Activated T-helper 1 cell treated with anti-CD3 and anti-CD28 coated beads, Interleukin-12 subunit alpha, Interleukin-12 subunit beta, Interleukin-2, Interleukin-4 antibody, amounts not matched to agents 30 ng/mL and 10 ng/mL and 1 ng/mL, durations not matched to agents 14 hours and 24 hours and 36 hours (primary cell): ENCODE results near the gene SLC39A13. TPM values are rescaled to one million over a fixed set of nuclear protein-coding genes. Genes with fewer than 3 reads are reported as not detected.

Experiments used
- DNase-seq: peaks from one replicate; pipeline ENCODE4 v3.0.0; 2021; ENCODE audit warnings: low spot score
- H3K27ac Mint-ChIP-seq: one replicate; pipeline ENCODE4 v1.8.0; 2021; ENCODE audit warnings: mild to moderate bottlenecking, mixed read lengths
- H3K27me3 Mint-ChIP-seq: one replicate; pipeline ENCODE4 v1.8.0; 2022; ENCODE audit warnings: mild to moderate bottlenecking, moderate library complexity, mixed read lengths; ENCODE audit not compliant: insufficient read depth
- H3K36me3 Mint-ChIP-seq: one replicate; pipeline ENCODE4 v1.8.0; 2021; ENCODE audit warnings: low read depth, mixed read lengths
- H3K4me1 Mint-ChIP-seq: one replicate; pipeline ENCODE4 v1.8.0; 2021; ENCODE audit warnings: low read depth, mixed read lengths
- H3K4me3 Mint-ChIP-seq: one replicate; pipeline ENCODE4 v1.8.0; 2021; ENCODE audit warnings: mild to moderate bottlenecking, moderate library complexity, mixed read lengths
- H3K9me3 Mint-ChIP-seq: one replicate; pipeline ENCODE4 v1.8.0; 2021; ENCODE audit warnings: mixed read lengths
- intact Hi-C: fragments of 100-400 bp; cut with micrococcal nuclease; formaldehyde crosslinking; loops from one replicate; pipeline ENCODE4 v1.15.1; 2024
- total RNA-seq: library from RNA; stranded (reverse); gene quantifications from 2 replicates; pipeline ENCODE4 v1.2.3, GENCODE V29; 2022

Gene SLC39A13
- total RNA-seq, 1 donor from 2014 or later: 15.5 TPM

DNA sequence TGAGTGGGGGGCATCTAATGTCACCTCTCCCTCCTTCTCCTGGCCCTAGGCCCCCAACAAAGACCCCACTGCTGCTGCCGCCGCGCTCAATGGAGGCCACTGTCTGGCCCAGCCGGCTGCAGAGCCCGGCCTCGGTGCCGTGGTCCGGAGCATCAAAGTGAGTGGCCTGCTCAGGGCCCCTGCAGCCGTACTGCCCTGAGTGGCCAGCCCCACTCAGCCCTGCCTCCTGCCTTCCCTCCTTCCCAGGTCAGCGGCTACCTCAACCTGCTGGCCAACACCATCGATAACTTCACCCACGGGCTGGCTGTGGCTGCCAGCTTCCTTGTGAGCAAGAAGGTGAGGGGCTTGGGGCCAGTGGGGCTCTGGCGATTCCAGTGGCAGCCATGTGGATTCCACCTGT, 5.0 kb downstream of the SLC39A13 start:
- Mint-ChIP-seq H3K36me3 (peaks cover 13% of the 10 kb centered on the region), H3K4me3 (no peak overlapping the region)
- intact Hi-C loops: no loop called here

DNA sequence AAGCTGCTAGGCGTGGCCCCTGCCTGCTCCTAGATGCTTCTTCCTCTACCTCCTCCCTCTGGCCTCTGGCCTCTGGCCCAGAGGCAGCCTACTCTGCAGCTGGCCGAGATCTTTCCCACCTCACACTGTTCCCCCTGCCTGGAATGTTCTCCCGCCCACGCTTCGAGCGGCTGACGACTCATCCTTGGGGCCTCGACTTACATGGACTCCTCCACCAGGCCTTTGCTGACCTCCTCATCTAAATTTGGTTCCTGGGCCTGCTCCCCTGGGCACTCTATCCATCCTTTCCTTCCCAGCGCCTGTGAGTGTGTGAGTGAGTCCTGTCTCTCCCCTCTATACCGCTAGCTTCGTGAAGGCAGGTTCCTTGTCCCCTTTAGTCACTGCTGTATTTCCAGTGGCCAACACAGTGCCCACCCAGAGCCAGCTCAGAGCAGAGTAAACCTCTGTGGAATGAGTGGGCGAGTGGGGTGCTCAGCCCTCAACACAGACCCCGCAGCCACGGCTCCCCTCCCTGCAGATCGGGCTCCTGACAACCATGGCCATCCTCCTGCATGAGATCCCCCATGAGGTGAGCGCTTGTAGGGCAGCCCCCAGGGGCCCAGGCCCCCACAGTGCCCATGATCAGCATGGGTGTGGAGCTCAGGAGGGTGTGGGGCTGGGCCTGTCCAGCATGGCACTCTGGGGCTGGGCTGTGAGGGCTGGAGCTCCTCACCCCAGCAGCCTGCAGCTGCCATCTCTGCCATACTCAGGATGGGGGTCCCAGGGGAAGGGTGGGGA, 5.7 kb downstream of the SLC39A13 start:
- H3K4me1 Mint-ChIP-seq: peaks cover 4% of the 10 kb centered on the region
- intact Hi-C loops: no loop called here
- H3K4me3 Mint-ChIP-seq: no peak overlapping the region
- H3K36me3 Mint-ChIP-seq: peaks cover 17% of the 10 kb centered on the region
- H3K27me3 Mint-ChIP-seq: no peaks in the 10 kb centered on the region
- no peaks in the 10 kb centered on the region for H3K9me3 Mint-ChIP-seq
- peak overlapping the region; percentile 52 for H3K27ac Mint-ChIP-seq
- no peak for DNase-seq

More for the DNA sequence above, 5.0 kb downstream of the SLC39A13 start:
- H3K4me1 Mint-ChIP-seq: peaks cover 8% of the 10 kb centered on the region
- no peaks in the 10 kb centered on the region for H3K27me3 Mint-ChIP-seq
- H3K9me3 Mint-ChIP-seq: no peaks in the 10 kb centered on the region
- no peak for DNase-seq
- H3K27ac Mint-ChIP-seq: no peak overlapping the region

DNA sequence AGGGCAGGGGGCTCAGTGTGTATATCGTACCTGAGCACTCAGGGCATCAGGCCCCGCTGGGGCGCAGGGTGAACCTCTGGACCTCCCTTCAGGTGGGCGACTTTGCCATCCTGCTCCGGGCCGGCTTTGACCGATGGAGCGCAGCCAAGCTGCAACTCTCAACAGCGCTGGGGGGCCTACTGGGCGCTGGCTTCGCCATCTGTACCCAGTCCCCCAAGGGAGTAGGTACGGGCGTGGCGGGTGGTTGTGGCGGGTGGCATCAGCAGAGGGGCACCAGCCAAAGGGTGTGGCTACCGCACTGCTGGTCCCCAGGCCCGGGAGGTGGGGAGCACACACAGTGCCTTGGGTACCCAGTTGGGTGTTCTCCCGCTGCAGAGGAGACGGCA, 6.3 kb downstream of the SLC39A13 start:
- no peak overlapping the region for H3K27ac Mint-ChIP-seq
- intact Hi-C loops: no loop called here
- no peak overlapping the region for H3K4me3 Mint-ChIP-seq

DNA sequence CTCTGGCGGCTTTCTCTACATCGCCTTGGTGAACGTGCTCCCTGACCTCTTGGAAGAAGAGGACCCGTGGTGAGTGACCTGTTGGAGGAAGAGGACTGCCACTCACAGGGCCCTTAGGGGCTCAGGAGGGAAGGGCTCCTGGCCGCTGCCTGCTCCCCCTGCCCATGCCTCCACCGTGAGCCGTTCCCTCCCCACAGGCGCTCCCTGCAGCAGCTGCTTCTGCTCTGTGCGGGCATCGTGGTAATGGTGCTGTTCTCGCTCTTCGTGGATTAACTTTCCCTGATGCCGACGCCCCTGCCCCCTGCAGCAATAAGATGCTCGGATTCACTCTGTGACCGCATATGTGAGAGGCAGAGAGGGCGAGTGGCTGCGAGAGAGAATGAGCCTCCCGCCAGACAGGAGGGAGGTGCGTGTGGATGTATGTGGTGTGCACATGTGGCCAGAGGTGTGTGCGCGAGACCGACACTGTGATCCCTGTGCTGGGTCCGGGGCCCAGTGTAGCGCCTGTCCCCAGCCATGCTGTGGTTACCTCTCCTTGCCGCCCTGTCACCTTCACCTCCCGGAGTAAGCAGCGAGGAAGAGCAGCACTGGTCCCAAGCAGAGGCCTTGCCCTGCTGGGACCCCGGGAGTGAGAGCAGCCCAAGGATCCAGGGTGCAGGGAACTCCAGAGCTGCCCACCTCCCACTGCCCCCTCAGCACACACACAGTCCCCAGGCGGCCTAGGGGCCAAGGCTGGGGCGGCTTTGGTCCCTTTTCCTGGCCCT, 6.9 kb downstream of the SLC39A13 start:
- peaks cover 26% of the 10 kb centered on the region for H3K36me3 Mint-ChIP-seq
- no peaks in the 10 kb centered on the region for H3K4me1 Mint-ChIP-seq
- H3K27ac Mint-ChIP-seq: no peak overlapping the region
- no peak overlapping the region for H3K4me3 Mint-ChIP-seq
- no peaks in the 10 kb centered on the region for H3K9me3 Mint-ChIP-seq
- intact Hi-C loops: no loop called here
- no peaks in the 10 kb centered on the region for H3K27me3 Mint-ChIP-seq
- DNase-seq: no peak

More for the DNA sequence above, 6.3 kb downstream of the SLC39A13 start:
- H3K27me3 Mint-ChIP-seq: no peaks in the 10 kb centered on the region
- H3K36me3 Mint-ChIP-seq: peaks cover 20% of the 10 kb centered on the region
- H3K4me1 Mint-ChIP-seq: no peaks in the 10 kb centered on the region
- no peak for DNase-seq
- H3K9me3 Mint-ChIP-seq: no peaks in the 10 kb centered on the region

DNA sequence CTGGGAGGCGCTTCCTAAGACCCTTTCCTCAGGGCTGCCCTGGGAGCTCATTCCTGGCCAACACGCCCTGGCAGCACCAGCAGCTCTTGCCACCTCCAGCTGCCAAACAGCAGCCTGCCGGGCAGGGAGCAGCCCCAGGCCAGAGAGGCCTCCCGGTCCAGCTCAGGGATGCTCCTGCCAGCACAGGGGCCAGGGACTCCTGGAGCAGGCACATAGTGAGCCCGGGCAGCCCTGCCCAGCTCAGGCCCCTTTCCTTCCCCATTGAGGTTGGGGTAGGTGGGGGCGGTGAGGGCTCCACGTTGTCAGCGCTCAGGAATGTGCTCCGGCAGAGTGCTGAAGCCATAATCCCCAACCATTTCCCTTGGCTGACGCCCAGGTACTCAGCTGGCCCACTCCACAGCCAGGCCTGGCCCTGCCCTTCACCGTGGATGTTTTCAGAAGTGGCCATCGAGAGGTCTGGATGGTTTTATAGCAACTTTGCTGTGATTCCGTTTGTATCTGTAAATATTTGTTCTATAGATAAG, 7.6 kb downstream of the SLC39A13 start:
- Mint-ChIP-seq H3K4me3 (no peak overlapping the region), H3K36me3 (peaks cover 26% of the 10 kb centered on the region), H3K27me3 (no peaks in the 10 kb centered on the region), H3K27ac (no peak overlapping the region), H3K4me1 (no peaks in the 10 kb centered on the region), H3K9me3 (no peaks in the 10 kb centered on the region)
- no peak for DNase-seq
- intact Hi-C loops: no loop called here

DNA sequence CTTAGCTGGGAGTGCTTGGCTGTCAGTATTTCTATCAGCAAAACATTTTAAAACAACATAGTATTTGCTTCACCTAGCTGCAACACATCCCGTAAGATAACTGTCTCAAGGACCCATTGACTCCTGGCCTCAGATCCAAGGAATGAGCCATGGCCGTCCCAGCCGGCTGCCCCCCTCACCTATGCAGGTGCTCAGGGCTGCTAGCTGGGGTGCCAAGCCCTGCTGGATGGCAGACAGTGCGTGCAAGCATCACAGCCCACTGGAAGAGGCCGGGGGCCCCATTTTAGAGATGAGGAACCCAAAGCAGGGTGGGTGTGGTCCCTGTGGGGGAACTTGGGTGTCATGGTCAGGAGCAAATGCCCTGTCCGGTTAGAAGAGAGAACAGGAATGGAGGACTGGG, 9.3 kb downstream of the SLC39A13 start:
- Mint-ChIP-seq H3K27ac (no peak overlapping the region), H3K4me3 (no peak overlapping the region), H3K27me3 (no peaks in the 10 kb centered on the region), H3K4me1 (no peaks in the 10 kb centered on the region), H3K36me3 (peaks cover 34% of the 10 kb centered on the region), H3K9me3 (no peaks in the 10 kb centered on the region)
- no peak for DNase-seq
- intact Hi-C loops: no loop called here

DNA sequence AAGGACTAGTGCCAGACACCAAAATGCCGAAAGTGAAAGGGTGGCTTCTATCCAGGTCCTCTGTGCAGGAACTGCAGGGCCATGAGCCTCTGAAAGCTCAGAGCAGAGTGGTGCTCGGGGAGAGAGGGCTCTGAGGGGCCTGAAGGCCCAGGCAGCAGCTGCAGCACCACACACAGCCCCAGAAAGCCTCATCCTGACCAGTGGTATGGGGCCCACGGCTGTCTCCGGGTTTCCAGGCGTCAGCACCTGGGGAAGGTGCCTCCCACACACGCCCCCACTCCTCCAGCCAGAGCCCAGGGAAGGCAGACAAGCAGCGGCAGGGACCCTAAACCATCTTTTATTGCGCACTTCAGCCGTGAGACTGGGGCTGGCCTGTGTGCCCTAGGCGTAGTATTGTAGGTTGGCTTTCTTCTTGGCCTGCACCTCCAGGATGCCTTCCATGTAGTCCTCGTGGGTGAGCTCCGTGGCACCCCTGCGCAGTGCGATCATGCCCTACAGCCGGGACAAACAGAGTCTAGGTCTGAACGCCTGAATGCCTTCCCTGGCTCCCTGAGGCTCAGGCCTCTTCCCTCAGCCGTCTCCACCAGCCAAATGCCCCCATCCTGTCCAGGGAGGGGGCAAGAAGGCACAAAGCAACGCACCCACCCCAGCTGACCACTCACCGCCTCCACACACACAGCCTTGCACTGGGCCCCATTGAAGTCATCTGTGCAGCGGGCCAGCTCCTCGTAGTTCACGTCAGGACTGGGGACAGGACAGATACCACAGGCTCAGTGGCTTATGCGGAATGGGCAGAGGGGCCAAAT, 10.3 kb downstream of the SLC39A13 start:
- no peak for DNase-seq
- intact Hi-C loops: no loop called here
- H3K27ac Mint-ChIP-seq: no peak overlapping the region
- no peak overlapping the region for H3K4me3 Mint-ChIP-seq
- no peaks in the 10 kb centered on the region for H3K27me3 Mint-ChIP-seq
- no peaks in the 10 kb centered on the region for H3K4me1 Mint-ChIP-seq
- peaks cover 36% of the 10 kb centered on the region for H3K36me3 Mint-ChIP-seq
- H3K9me3 Mint-ChIP-seq: no peaks in the 10 kb centered on the region

DNA sequence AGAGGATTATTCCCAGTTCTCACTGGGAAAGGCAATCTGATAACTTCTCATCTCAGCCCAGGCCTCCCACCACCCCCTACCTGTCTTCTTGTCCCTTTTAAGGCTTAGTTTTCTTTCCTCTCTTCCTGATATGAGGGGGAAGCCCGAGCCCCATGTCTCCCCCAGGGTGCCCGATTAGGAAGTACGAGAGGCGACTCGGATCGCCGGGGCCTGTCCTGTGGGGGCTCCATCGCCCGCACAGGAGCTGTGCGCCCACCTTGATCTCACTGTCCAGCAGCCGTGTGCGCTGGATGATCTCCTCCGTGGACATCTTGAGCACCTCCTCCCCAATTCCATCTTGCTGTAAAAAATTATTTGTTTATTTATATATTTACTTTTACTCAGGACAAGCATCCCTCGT, 17.2 kb downstream of the SLC39A13 start:
- peak overlapping the region; percentile 95 for H3K4me3 Mint-ChIP-seq
- intact Hi-C loops: loop anchor here (1.0 to 5.0 kb wide), 16 partner anchors 17 to 1509 kb away; partner anchors contain the start of genes ACP2, AGBL2, ARFGAP2 and ARHGAP1
- DNase-seq: no peak
- H3K27ac Mint-ChIP-seq: peak overlapping the region; percentile 96
- no peaks in the 10 kb centered on the region for H3K9me3 Mint-ChIP-seq
- H3K4me1 Mint-ChIP-seq: peaks cover 28% of the 10 kb centered on the region
- peaks cover 36% of the 10 kb centered on the region for H3K36me3 Mint-ChIP-seq
- no peaks in the 10 kb centered on the region for H3K27me3 Mint-ChIP-seq

DNA sequence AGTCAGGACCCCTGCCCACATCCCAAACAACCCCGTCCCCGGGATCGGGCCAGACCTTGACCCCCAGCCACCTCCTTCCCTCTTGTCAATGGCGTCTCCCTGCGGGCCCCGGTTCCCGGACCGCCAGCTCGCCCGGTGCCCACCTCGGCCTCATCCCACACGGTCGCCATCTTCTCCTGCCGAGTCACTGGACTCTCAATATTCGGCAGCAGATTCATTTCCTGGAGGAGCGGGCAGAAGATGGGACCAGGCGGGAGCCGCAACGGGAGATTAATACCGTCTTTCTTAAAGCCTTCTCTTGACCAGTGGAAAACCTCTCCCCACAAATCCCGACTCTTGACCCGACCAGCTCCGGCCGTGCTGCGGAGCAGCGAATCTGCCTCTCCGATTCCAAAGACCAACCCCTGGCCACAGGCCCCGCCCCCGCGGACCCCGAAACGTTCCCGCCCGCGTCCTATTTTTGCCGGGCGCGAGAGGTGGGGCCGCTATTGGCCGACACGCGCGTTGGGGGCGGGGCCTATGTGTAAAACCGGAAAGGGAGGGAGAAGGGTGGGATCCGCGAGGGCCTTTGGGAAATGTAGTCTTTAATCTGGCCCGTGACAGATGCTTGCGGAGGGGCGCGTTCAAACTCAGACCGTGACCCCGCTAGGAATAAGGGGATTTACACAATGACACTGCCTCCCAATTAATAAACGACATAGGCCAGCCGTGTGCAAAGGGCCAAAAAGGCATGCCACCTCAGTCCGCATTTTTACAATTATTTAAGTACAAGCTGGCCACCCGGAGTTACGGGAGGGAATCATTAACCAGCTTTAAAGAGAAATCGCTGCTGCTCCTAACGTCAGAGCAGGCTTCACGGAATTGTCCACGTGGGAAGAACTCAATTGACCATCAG, 17.9 kb downstream of the SLC39A13 start, which contains the start of gene PSMC3:
PSMC3 (minus strand) TSS at position 378 of the 895 bp plus-strand sequence; CDS start at position 218, 160 bp downstream.
- Mint-ChIP-seq H3K36me3 (peaks cover 33% of the 10 kb centered on the region), H3K27ac (peak within 1 kb of the TSS; percentile 96)

DNA sequence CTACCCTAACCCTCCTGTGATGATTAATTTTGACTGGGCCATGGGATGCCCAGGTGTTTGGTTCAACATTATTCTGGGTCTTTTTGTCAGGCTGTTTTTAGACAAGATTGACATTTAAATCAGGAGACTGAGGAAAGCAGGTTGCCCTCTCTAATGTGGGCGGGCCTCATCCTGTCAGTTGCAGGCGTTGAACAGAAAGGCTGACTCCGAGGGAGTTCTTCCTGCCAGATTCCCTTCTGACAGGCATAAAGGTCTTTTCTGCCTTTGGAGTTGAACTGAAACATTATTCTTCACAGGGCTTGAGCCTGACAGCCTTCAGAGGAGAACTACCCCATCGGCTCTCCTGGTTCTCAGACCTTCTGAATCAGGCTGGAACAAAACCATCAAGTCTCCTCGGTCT, 22.1 kb downstream of the SLC39A13 start:
- H3K9me3 Mint-ChIP-seq: no peaks in the 10 kb centered on the region
- intact Hi-C loops: no loop called here
- H3K4me1 Mint-ChIP-seq: peaks cover 10% of the 10 kb centered on the region
- H3K36me3 Mint-ChIP-seq: peaks cover 6% of the 10 kb centered on the region
- no peaks in the 10 kb centered on the region for H3K27me3 Mint-ChIP-seq
- H3K27ac Mint-ChIP-seq: no peak overlapping the region
- H3K4me3 Mint-ChIP-seq: no peak overlapping the region
- DNase-seq: no peak

More for the DNA sequence above, 17.9 kb downstream of the SLC39A13 start, which contains the start of gene PSMC3:
- Mint-ChIP-seq H3K9me3 (no peaks in the 10 kb centered on the region), H3K4me1 (peaks cover 28% of the 10 kb centered on the region), H3K4me3 (peak within 1 kb of the TSS; percentile 95), H3K27me3 (no peaks in the 10 kb centered on the region)
- intact Hi-C loops: loop anchor here (1.0 to 5.0 kb wide), 16 partner anchors 18 to 1510 kb away; partner anchors contain the start of genes ACP2, AGBL2, ARFGAP2 and ARHGAP1
- DNase-seq: peak; percentile 96

DNA sequence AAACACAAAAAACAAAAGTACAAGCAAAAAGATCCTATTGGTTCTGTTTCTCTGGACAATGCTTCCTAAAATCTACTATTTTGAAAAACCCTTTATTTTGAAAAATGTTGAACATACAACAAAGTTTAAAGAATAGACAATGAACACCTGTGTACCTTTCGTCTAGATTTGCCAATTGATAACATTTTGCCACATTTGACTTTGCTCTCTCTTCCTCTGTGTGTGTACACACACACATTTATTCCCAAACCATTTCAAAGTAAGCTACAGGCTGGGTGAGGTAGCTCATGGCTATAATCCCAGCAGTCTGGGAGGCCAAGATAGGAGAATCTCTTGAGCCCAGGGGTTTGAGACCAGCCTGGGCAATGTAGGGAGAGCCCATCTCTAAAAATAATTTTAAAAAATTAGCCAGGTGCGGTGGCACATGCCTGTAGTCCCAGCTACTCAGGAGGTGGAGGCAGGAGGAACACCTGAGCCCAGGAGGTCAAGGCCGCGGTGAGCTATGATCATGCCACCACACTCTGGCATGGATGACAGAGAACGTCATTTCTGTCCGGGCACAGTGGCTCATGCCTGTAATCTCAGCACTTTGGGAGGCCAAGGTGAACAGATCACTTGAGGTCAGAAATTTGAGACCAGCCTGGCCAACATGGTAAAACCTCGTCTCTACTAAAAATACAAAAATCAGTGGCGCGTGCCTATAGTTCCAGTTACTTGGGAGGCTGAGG, 23.1 kb downstream of the SLC39A13 start:
- DNase-seq: no peak
- H3K4me1 Mint-ChIP-seq: peaks cover 9% of the 10 kb centered on the region
- no peaks in the 10 kb centered on the region for H3K9me3 Mint-ChIP-seq
- no peaks in the 10 kb centered on the region for H3K27me3 Mint-ChIP-seq
- intact Hi-C loops: no loop called here
- no peak overlapping the region for H3K4me3 Mint-ChIP-seq
- H3K27ac Mint-ChIP-seq: no peak overlapping the region
- no peaks in the 10 kb centered on the region for H3K36me3 Mint-ChIP-seq
